ENCODE measurements around the gene SEPTIN7. TPM values are rescaled to one million over a fixed set of nuclear protein-coding genes. Genes with fewer than 3 reads are reported as not detected.
"Not testable (repeated sequence)": the region's sequence is repeated elsewhere in the genome, so short reads cannot be mapped to it uniquely, and the experiment has no call there.

SEPTIN7 gene
- total and polyA plus RNA-seq, 10 donors: 184 to 243 (median 216) TPM

DNA sequence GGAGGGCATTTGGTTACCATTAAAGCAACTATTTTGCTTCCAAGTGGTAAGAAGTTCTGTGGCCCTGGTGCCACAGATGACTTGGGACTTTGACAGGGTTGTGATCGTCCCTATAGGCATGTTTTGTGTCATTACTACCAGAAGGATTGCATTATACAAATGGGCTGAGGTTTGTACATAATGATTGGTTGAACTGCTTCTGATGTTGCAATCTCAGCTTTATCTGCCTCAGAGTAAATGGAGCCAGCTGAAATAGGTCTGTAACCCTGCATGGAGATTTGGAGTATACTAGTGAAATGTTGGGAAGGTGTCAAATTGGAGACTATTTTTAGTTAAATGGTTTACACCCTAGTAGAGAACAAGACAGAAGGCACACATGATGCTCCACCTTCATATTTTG lies 46.1 kb upstream of the SEPTIN7 start:
- Histone ChIP-seq H3K36me3 (no peaks in the 10 kb centered on the region), H3K27me3 (replicated peaks in 1 of 7) (no peaks in the 10 kb centered on the region), H3K27ac (peak overlapping the region in 5 of 8 donors; percentile 32 to 57 (median 43)), H3K9me3 (no peaks in the 10 kb centered on the region), H3K4me3 (no peak overlapping the region), H3K4me1 (peaks cover 0 to 9% (median 4%) of the 10 kb centered on the region in 6 donors)
- WGBS, 5 donors: 56 to 88% (median 64%) methylated on average over 1 of the region's 1 CpG
- no peak for DNase-seq
- TF ChIP-seq, protein P1, sequence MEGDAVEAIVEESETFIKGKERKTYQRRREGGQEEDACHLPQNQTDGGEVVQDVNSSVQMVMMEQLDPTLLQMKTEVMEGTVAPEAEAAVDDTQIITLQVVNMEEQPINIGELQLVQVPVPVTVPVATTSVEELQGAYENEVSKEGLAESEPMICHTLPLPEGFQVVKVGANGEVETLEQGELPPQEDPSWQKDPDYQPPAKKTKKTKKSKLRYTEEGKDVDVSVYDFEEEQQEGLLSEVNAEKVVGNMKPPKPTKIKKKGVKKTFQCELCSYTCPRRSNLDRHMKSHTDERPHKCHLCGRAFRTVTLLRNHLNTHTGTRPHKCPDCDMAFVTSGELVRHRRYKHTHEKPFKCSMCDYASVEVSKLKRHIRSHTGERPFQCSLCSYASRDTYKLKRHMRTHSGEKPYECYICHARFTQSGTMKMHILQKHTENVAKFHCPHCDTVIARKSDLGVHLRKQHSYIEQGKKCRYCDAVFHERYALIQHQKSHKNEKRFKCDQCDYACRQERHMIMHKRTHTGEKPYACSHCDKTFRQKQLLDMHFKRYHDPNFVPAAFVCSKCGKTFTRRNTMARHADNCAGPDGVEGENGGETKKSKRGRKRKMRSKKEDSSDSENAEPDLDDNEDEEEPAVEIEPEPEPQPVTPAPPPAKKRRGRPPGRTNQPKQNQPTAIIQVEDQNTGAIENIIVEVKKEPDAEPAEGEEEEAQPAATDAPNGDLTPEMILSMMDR (IDR thresholded peaks at IDR 0.05 in 8 of 11, conservative IDR thresholded peaks at IDR 0.05 in 3 of 11): no peak
- no peak for TF ChIP-seq POLR2AphosphoS5 (IDR thresholded peaks at IDR 0.05)
- intact Hi-C loops (cut with DNase I; ENCODE audit: low total_unique reads): no loop called here

DNA sequence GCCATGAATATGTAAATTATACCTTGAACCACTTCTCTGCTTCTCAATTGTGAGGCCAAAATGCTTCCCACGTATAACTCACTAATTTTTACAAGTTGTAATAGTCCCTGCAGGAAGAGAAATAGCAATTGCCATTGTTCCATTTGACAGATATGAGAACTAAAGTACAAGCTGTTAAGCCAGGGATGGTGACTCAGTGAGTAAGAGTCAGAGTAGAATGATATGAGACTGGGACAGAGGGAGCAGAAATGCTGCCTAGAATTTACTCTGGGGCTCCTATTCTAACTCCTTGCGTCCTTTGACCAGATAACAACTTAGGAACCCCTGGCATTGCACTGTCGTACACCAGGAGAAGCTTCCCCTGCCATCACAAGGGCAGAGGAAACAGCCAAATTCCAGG lies 45.1 kb upstream of the SEPTIN7 start:
- Histone ChIP-seq H3K27ac (no peak overlapping the region), H3K27me3 (replicated peaks in 1 of 7) (no peaks in the 10 kb centered on the region), H3K4me3 (no peak overlapping the region), H3K36me3 (no peaks in the 10 kb centered on the region), H3K9me3 (no peaks in the 10 kb centered on the region), H3K4me1 (peaks cover 0 to 9% (median 4%) of the 10 kb centered on the region in 6 donors)
- WGBS, 5 donors: 81 to 92% (median 88%) methylated on average over 3 of the region's 3 CpGs
- intact Hi-C loops (cut with DNase I; ENCODE audit: low total_unique reads): no loop called here
- DNase-seq: no peak
- TF ChIP-seq, protein P1 (IDR thresholded peaks at IDR 0.05 in 8 of 11, conservative IDR thresholded peaks at IDR 0.05 in 3 of 11): no peak
- TF ChIP-seq POLR2A (IDR thresholded peaks at IDR 0.05) (no peak), POLR2AphosphoS5 (IDR thresholded peaks at IDR 0.05) (no peak)

DNA sequence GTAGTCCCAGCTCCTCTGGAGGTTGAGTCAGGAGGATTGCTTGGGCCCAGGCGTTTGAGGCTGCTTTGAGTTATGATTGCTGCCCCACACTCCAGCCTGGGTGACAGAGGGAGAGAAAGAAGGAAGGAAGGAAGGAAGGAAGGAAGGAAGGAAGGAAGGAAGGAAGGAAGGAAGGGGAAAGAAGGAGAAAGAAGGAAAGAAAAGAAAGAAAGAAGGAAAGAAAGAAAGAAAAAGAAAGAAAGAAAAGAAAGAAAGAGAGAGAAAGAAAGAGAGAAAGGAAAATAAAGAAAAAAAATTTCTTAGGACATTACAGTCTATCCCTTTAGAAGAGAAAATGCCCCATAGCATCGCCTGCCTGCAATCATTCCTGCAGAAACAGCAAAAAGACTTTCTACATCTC lies 44.4 kb upstream of the SEPTIN7 start:
- intact Hi-C loops (cut with DNase I; ENCODE audit: low total_unique reads): not testable (repeated sequence)

DNA sequence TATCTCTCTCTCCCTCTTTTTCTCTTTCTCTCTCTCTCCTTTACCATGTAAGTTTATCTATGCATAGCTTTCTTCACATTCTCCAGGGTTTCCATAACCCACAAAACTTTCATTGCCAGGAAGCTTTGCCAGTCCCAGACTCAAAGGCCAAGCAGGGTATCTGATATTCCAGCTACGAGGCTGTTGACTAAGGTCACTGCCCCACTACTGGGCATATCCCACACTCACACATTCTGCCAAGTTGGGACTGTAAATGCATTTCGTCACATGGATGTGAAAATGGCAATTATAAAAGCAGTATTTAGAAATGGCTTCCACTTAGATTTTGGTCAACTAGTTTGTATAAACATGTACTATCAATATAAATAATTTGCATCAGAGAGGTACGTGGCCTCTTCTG lies 43.3 kb upstream of the SEPTIN7 start:
- no peaks in the 10 kb centered on the region for H3K36me3 ChIP-seq
- peaks cover 0 to 9% (median 4%) of the 10 kb centered on the region in 6 donors for H3K4me1 ChIP-seq
- H3K9me3 ChIP-seq: no peaks in the 10 kb centered on the region
- no peak for DNase-seq
- no peaks in the 10 kb centered on the region for H3K27me3 ChIP-seq (replicated peaks in 1 of 7)
- WGBS, 5 donors: 79 to 88% (median 85%) methylated on average over 3 of the region's 3 CpGs
- H3K4me3 ChIP-seq: no peak overlapping the region
- TF ChIP-seq POLR2A (IDR thresholded peaks at IDR 0.05) (no peak), POLR2AphosphoS5 (IDR thresholded peaks at IDR 0.05) (no peak)
- TF ChIP-seq, protein P1 (IDR thresholded peaks at IDR 0.05 in 8 of 11, conservative IDR thresholded peaks at IDR 0.05 in 3 of 11): no peak
- no peak overlapping the region for H3K27ac ChIP-seq
- intact Hi-C loops (cut with DNase I; ENCODE audit: low total_unique reads): no loop called here

More for the DNA sequence above, 44.4 kb upstream of the SEPTIN7 start:
- not testable (repeated sequence) for DNase-seq; H3K4me3 ChIP-seq; H3K27me3 ChIP-seq (replicated peaks in 1 of 7); H3K9me3 ChIP-seq; H3K27ac ChIP-seq; H3K4me1 ChIP-seq; H3K36me3 ChIP-seq
- 65 to 97% (median 91%) methylated on average over 2 of the region's 2 CpGs for WGBS, 5 donors

DNA sequence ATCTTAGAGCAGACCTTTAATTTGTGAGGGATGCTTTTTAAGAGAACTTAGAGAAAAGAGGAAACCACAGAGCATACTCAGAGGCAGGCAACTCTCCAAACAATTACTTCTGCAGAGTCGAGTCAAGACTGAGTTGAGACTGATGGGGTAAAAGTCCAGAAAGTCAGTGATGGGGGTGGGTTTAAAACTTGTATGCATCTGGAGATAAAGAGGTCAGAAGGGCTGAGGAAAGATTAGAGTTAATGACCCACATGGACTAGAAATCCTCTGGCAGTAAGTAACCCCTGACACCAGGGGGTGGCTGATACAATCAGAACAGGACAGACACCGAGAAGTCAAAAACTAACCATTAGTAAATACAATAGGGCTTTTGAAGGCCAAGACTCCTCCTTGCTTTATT lies 42.4 kb upstream of the SEPTIN7 start:
- no peak overlapping the region for H3K27ac ChIP-seq
- no peaks in the 10 kb centered on the region for H3K9me3 ChIP-seq
- 37 to 50% (median 47%) methylated on average over 2 of the region's 2 CpGs for WGBS, 5 donors
- H3K4me3 ChIP-seq: no peak overlapping the region
- TF ChIP-seq POLR2A (IDR thresholded peaks at IDR 0.05) (no peak), POLR2AphosphoS5 (IDR thresholded peaks at IDR 0.05) (no peak)
- TF ChIP-seq, protein P1 (IDR thresholded peaks at IDR 0.05 in 8 of 11, conservative IDR thresholded peaks at IDR 0.05 in 3 of 11): no peak
- DNase-seq: no peak
- H3K4me1 ChIP-seq: peaks cover 0 to 9% (median 4%) of the 10 kb centered on the region in 6 donors
- intact Hi-C loops (cut with DNase I; ENCODE audit: low total_unique reads): no loop called here
- H3K27me3 ChIP-seq (replicated peaks in 1 of 7): no peaks in the 10 kb centered on the region
- no peaks in the 10 kb centered on the region for H3K36me3 ChIP-seq

Data from spleen (tissue), 11 donors.